Activated CD4-positive, alpha-beta memory T cell treated with anti-CD3 and anti-CD28 coated beads for 36 hours (primary cell): ENCODE data around the gene PCDH15. TPM values are rescaled to one million over a fixed set of nuclear protein-coding genes. Genes with fewer than 3 reads are reported as not detected.

ENCODE experiments used
- CTCF ChIA-PET: fragments of 350-600 bp; sonication (Branson Sonifier 250); formaldehyde crosslinking; loops from one replicate; lab custom pipeline; 2021; ENCODE audit warnings: antibody characterized with exemption, inconsistent platforms; lab: Charles Lee
- POLR2A ChIA-PET: fragments of 350-600 bp; sonication (Branson Sonifier 250); formaldehyde crosslinking; loops from one replicate; lab custom pipeline; 2021; ENCODE audit warnings: antibody characterized with exemption; lab: Charles Lee
- DNase-seq: peaks from one replicate; pipeline ENCODE4 v3.0.0-alpha.2; 2020
- H3K27ac Mint-ChIP-seq: one replicate; pipeline ENCODE4 v1.8.0; 2021; ENCODE audit warnings: mixed read lengths
- H3K27me3 Mint-ChIP-seq: one replicate; pipeline ENCODE4 v1.8.0; 2021; ENCODE audit warnings: mixed read lengths
- H3K36me3 Mint-ChIP-seq: one replicate; pipeline ENCODE4 v1.8.0; 2021; ENCODE audit warnings: mixed read lengths
- H3K4me1 Mint-ChIP-seq: one replicate; pipeline ENCODE4 v1.8.0; 2021; ENCODE audit warnings: low read depth, mixed read lengths
- H3K4me3 Mint-ChIP-seq: one replicate; pipeline ENCODE4 v1.8.0; 2021; ENCODE audit warnings: mild to moderate bottlenecking, mixed read lengths
- H3K9me3 Mint-ChIP-seq: one replicate; pipeline ENCODE4 v1.8.0; 2021; ENCODE audit warnings: mixed read lengths
- intact Hi-C: fragments of 100-400 bp; cut with micrococcal nuclease; formaldehyde crosslinking; loops from one replicate; pipeline ENCODE4 v1.15.1; 2023
- total RNA-seq, 2 experiments: library from RNA; stranded (reverse); gene quantifications; one replicate each; pipeline ENCODE4 v1.2.3, GENCODE V29; 2021

PCDH15 gene
- total RNA-seq, 2 experiments from 2014 or later, result not detected

GRCh38 chr10:54318470-54318869 is 482.6 kb downstream of the PCDH15 start:
- Mint-ChIP-seq H3K9me3 (peaks cover 21% of the 10 kb centered on the region), H3K27ac (no peak overlapping the region), H3K36me3 (no peaks in the 10 kb centered on the region), H3K4me3 (no peak overlapping the region), H3K4me1 (no peaks in the 10 kb centered on the region), H3K27me3 (no peaks in the 10 kb centered on the region)
- intact Hi-C loops, result no loop called here
- CTCF ChIA-PET, result no interaction called here
- POLR2A ChIA-PET, result no interaction called here
- DNase-seq, result no peak

- H3K27me3 Mint-ChIP-seq, result no peaks in the 10 kb centered on the region
- CTCF ChIA-PET, result no interaction called here
- intact Hi-C loops, result no loop called here
- no peaks in the 10 kb centered on the region for H3K4me1 Mint-ChIP-seq
- no peak for DNase-seq
- POLR2A ChIA-PET, result no interaction called here
- H3K27ac Mint-ChIP-seq, result no peak overlapping the region
- H3K4me3 Mint-ChIP-seq, result no peak overlapping the region
- peaks cover 18% of the 10 kb centered on the region for H3K9me3 Mint-ChIP-seq
- no peaks in the 10 kb centered on the region for H3K36me3 Mint-ChIP-seq
These were observed 486.6 kb downstream of the PCDH15 start for GRCh38 chr10:54314430-54314829.

GRCh38 chr10:54284526-54285193 is 516.4 kb downstream of the PCDH15 start:
- H3K4me1 Mint-ChIP-seq, result no peaks in the 10 kb centered on the region
- no peak overlapping the region for H3K27ac Mint-ChIP-seq
- no peak overlapping the region for H3K4me3 Mint-ChIP-seq
- H3K9me3 Mint-ChIP-seq, result peaks cover 15% of the 10 kb centered on the region
- H3K36me3 Mint-ChIP-seq, result no peaks in the 10 kb centered on the region
- intact Hi-C loops, result no loop called here
- H3K27me3 Mint-ChIP-seq, result no peaks in the 10 kb centered on the region
- CTCF ChIA-PET, result no interaction called here
- POLR2A ChIA-PET, result no interaction called here
- DNase-seq, result no peak

- intact Hi-C loops, result no loop called here
- no peak overlapping the region for H3K4me3 Mint-ChIP-seq
- H3K4me1 Mint-ChIP-seq, result no peaks in the 10 kb centered on the region
- H3K36me3 Mint-ChIP-seq, result no peaks in the 10 kb centered on the region
- peaks cover 13% of the 10 kb centered on the region for H3K9me3 Mint-ChIP-seq
- DNase-seq, result no peak
- ChIA-PET CTCF (no interaction called here), POLR2A (no interaction called here)
- H3K27ac Mint-ChIP-seq, result no peak overlapping the region
- H3K27me3 Mint-ChIP-seq, result no peaks in the 10 kb centered on the region
These were observed 519.0 kb downstream of the PCDH15 start for GRCh38 chr10:54282012-54282411.

- peaks cover 47% of the 10 kb centered on the region for H3K9me3 Mint-ChIP-seq
- no peak for DNase-seq
- no peaks in the 10 kb centered on the region for H3K36me3 Mint-ChIP-seq
- CTCF ChIA-PET, result no interaction called here
- H3K4me1 Mint-ChIP-seq, result no peaks in the 10 kb centered on the region
- H3K27ac Mint-ChIP-seq, result no peak overlapping the region
- H3K27me3 Mint-ChIP-seq, result no peaks in the 10 kb centered on the region
- H3K4me3 Mint-ChIP-seq, result no peak overlapping the region
- intact Hi-C loops, result no loop called here
- POLR2A ChIA-PET, result no interaction called here
These were observed 534.6 kb downstream of the PCDH15 start for GRCh38 chr10:54266395-54266794.

- POLR2A ChIA-PET, result interaction anchor here (0.5 kb wide), 1 partner anchor 55 kb away, joined by 3 read pairs; no protein-coding TSS in a partner anchor
- CTCF ChIA-PET, result no interaction called here
- Mint-ChIP-seq H3K36me3 (no peaks in the 10 kb centered on the region), H3K9me3 (peaks cover 41% of the 10 kb centered on the region), H3K4me1 (no peaks in the 10 kb centered on the region), H3K4me3 (no peak overlapping the region), H3K27me3 (no peaks in the 10 kb centered on the region), H3K27ac (no peak overlapping the region)
- no peak for DNase-seq
- intact Hi-C loops, result no loop called here
These were observed 538.3 kb downstream of the PCDH15 start for GRCh38 chr10:54262726-54263125.

- intact Hi-C loops, result no loop called here
- peaks cover 21% of the 10 kb centered on the region for H3K9me3 Mint-ChIP-seq
- DNase-seq, result no peak
- H3K27ac Mint-ChIP-seq, result no peak overlapping the region
- ChIA-PET POLR2A (no interaction called here), CTCF (no interaction called here)
- no peaks in the 10 kb centered on the region for H3K4me1 Mint-ChIP-seq
- H3K4me3 Mint-ChIP-seq, result no peak overlapping the region
- no peaks in the 10 kb centered on the region for H3K27me3 Mint-ChIP-seq
- H3K36me3 Mint-ChIP-seq, result no peaks in the 10 kb centered on the region
These were observed 541.9 kb downstream of the PCDH15 start for GRCh38 chr10:54259104-54259503.

GRCh38 chr10:54234832-54235231 is 566.2 kb downstream of the PCDH15 start:
- H3K27me3 Mint-ChIP-seq, result no peaks in the 10 kb centered on the region
- H3K27ac Mint-ChIP-seq, result no peak overlapping the region
- no peaks in the 10 kb centered on the region for H3K4me1 Mint-ChIP-seq
- ChIA-PET POLR2A (no interaction called here), CTCF (no interaction called here)
- no peaks in the 10 kb centered on the region for H3K36me3 Mint-ChIP-seq
- H3K4me3 Mint-ChIP-seq, result no peak overlapping the region
- intact Hi-C loops, result no loop called here
- H3K9me3 Mint-ChIP-seq, result peaks cover 26% of the 10 kb centered on the region
- DNase-seq, result no peak

GRCh38 chr10:54203401-54203800 is 597.6 kb downstream of the PCDH15 start:
- ChIA-PET POLR2A (no interaction called here), CTCF (no interaction called here)
- Mint-ChIP-seq H3K9me3 (peaks cover 19% of the 10 kb centered on the region), H3K36me3 (no peaks in the 10 kb centered on the region), H3K27ac (no peak overlapping the region), H3K27me3 (no peaks in the 10 kb centered on the region), H3K4me1 (no peaks in the 10 kb centered on the region), H3K4me3 (no peak overlapping the region)
- intact Hi-C loops, result no loop called here
- no peak for DNase-seq

- Mint-ChIP-seq H3K4me3 (no peak overlapping the region), H3K27ac (no peak overlapping the region), H3K4me1 (no peaks in the 10 kb centered on the region), H3K36me3 (no peaks in the 10 kb centered on the region), H3K27me3 (no peaks in the 10 kb centered on the region), H3K9me3 (peaks cover 16% of the 10 kb centered on the region)
- no peak for DNase-seq
- intact Hi-C loops, result no loop called here
- ChIA-PET POLR2A (no interaction called here), CTCF (no interaction called here)
These were observed 603.0 kb downstream of the PCDH15 start for GRCh38 chr10:54198051-54198450.

GRCh38 chr10:54194806-54195205 is 606.2 kb downstream of the PCDH15 start:
- Mint-ChIP-seq H3K4me3 (no peak overlapping the region), H3K27ac (no peak overlapping the region), H3K36me3 (no peaks in the 10 kb centered on the region), H3K4me1 (no peaks in the 10 kb centered on the region), H3K27me3 (no peaks in the 10 kb centered on the region), H3K9me3 (peaks cover 27% of the 10 kb centered on the region)
- no peak for DNase-seq
- CTCF ChIA-PET, result no interaction called here
- POLR2A ChIA-PET, result no interaction called here
- intact Hi-C loops, result no loop called here

GRCh38 chr10:54159924-54160323 is 641.1 kb downstream of the PCDH15 start:
- ChIA-PET POLR2A (no interaction called here), CTCF (no interaction called here)
- H3K27me3 Mint-ChIP-seq, result no peaks in the 10 kb centered on the region
- no peak overlapping the region for H3K27ac Mint-ChIP-seq
- H3K36me3 Mint-ChIP-seq, result no peaks in the 10 kb centered on the region
- H3K4me3 Mint-ChIP-seq, result no peak overlapping the region
- no peaks in the 10 kb centered on the region for H3K4me1 Mint-ChIP-seq
- intact Hi-C loops, result no loop called here
- peaks cover 18% of the 10 kb centered on the region for H3K9me3 Mint-ChIP-seq
- DNase-seq, result no peak

- no peak for DNase-seq
- H3K27ac Mint-ChIP-seq, result no peak overlapping the region
- no peaks in the 10 kb centered on the region for H3K27me3 Mint-ChIP-seq
- intact Hi-C loops, result no loop called here
- no peaks in the 10 kb centered on the region for H3K36me3 Mint-ChIP-seq
- POLR2A ChIA-PET, result no interaction called here
- no peaks in the 10 kb centered on the region for H3K4me1 Mint-ChIP-seq
- H3K4me3 Mint-ChIP-seq, result no peak overlapping the region
- peaks cover 14% of the 10 kb centered on the region for H3K9me3 Mint-ChIP-seq
- CTCF ChIA-PET, result no interaction called here
These were observed 652.5 kb downstream of the PCDH15 start for GRCh38 chr10:54148508-54148907.
